HG03159 (cell line): ENCODE results near the gene CCSER1.
"Not testable (repeated sequence)": the region's sequence is repeated elsewhere in the genome, so short reads cannot be mapped to it uniquely, and the experiment has no call there.

ENCODE experiments used
- ATAC-seq: cut with Tn5 transposase; IDR thresholded peaks from one replicate; pipeline ENCODE4 v1.9.1; 2021; ENCODE audit warnings: mild to moderate bottlenecking, moderate library complexity; ENCODE audit not compliant: unreplicated experiment

Gene CCSER1

GRCh38 chr4:90798948-90799347 lies 671.8 kb downstream of the CCSER1 start:
- no peak for ATAC-seq

GRCh38 chr4:90799895-90800294 lies 672.7 kb downstream of the CCSER1 start:
- no peak for ATAC-seq

- no peak for ATAC-seq
These were observed 688.4 kb downstream of the CCSER1 start for GRCh38 chr4:90815569-90815968.

DNA sequence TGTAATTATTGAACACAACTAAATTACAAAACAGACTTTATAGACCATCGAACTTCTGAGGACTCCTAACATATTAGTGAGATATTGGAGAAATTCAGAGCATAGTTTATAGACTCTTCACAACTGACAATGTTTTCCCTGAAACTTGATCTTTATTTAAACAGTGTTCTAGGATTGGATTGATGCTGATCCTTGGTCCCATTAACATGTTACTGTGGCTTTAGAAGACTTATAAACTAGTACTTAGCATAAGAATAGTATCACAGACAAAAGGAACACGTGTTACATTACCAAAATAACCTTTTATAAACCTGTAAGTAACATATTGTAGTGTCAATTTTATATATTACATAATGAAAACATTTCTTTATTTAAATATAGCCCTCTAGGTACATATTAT lies 689.6 kb downstream of the CCSER1 start:
- no peak for ATAC-seq

DNA sequence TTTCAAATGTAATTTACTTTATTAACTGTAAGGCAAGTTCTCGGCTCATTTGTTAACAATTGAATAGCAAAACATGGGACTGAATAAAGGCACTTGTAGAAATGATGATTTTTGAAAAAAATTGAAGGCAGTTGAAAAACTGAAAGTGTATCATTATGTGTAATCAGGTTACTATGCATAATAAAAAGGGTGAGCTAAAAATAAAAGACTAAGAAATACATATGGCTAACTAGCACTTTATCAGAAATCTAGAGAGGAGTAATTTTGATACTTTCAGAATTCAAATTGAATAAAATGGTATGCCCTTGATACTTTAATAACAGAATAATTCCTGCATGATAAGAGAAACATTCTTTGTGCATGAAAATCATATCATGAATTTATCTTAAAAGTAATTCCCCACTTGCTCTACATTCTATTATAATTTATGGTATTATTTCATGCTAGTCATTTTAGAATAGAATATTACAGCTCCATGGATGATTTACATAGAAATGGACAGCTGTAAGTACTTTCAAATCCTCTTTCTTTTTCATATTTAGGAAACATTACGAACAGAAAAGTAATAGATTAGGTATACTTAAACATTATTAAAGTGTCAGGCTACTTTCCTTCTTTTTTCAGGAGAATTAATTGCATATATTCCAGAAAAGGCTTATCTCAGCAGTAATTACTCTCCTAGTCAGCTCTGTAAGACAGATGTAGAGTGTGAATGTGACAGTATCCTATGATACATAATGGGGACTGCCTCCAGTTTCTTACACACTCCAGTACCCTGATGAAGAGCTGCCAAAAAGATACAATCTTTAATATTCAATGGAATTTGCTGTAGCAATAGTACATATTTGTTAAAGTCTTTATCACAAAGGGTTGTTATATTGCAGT lies 697.3 kb downstream of the CCSER1 start:
- ATAC-seq = peak; percentile 78

DNA sequence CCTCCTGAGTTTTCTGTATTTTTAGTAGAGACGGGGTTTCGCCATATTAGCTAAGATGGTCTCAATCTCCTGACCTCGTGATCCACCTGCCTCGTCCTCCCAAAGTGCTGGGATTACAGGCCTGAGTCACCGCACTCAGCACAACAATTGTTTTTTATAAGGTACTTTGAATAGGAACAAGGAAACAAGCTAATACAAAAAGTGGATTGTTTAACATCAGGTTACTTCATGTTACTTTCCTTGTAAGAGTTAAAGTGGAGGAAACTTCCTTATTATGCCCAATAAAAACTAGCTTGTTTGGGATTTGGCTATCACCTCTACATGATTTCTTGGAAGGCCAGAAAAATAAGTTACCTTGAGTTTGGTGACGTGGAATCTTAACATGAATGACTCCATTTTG lies 698.7 kb downstream of the CCSER1 start:
- no peak for ATAC-seq

GRCh38 chr4:90833706-90834105 lies 706.5 kb downstream of the CCSER1 start:
- no peak for ATAC-seq

DNA sequence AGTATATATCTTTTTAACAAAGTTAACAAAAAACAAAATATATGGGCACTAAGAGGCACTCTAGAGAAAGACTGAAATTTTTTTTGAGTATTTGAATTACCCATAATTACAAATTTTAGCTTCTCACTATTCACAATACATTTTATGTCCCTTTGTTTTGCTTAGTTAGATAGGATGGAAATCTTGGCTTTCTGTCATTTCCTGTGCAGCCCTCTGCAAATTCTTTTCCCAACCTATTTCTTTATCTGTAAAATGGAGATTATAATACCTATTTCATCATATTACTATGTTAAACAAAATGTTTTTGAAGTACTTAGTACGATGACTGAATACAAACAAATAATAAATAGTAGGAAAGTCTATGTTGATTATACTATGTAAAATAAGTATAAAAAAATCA lies 710.0 kb downstream of the CCSER1 start:
- no peak for ATAC-seq

GRCh38 chr4:90838859-90839258 lies 711.7 kb downstream of the CCSER1 start:
- not testable (repeated sequence) for ATAC-seq

DNA sequence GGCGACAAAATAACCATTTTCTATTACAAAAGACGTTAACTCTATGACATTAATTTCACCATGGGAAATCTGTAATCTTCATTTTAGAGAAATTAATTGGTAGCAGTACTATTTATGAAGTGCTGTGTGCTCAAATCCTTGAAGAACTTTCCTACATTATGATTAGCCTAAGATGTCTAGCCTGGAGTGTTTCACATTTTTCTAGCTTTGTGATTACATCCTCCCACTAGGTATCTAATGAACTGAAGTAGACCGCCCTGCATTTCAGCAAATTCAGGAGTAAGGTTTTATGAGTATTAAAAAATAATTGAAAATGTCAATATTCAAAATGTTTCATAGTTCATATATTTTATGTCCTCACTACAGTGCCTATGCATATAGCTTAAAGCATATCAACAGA lies 713.1 kb downstream of the CCSER1 start:
- ATAC-seq = no peak

DNA sequence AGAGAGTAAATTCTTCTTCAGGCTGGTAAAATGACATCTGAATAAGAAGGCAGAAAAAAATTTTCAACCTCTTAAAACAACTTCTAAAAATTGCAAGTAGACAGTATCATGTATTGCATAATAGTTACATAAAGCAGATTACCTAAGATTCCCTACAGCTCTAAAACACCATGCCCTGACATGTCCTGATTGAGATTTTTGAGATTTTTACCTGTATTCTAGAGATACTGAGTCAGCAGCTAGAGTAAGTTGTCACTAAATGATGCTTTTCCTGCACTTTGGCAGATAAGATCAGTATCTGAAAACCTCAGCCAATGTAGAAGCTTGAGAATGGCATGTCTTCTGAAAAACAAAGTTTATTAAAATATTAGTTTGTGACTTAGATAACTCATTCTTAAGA lies 713.6 kb downstream of the CCSER1 start:
- ATAC-seq = no peak

DNA sequence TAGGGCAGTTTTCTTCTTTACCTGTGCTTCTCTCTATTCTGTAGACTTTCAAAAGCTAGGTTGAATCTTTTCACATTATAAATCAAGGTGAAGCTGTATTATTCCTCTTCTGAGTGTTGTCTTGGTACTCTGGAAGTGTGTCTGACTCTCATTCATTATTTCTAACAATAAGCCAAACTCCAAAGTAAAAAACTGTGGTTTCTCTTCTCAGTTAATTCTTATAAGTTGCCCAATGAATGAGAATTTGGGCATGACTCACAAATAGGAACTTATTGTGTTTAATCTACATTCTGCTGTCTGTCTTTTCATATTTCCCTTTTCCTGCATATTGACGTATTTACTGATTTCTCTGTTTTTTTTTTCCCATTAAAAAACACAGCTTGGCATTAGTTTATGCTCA lies 714.5 kb downstream of the CCSER1 start:
- no peak for ATAC-seq

DNA sequence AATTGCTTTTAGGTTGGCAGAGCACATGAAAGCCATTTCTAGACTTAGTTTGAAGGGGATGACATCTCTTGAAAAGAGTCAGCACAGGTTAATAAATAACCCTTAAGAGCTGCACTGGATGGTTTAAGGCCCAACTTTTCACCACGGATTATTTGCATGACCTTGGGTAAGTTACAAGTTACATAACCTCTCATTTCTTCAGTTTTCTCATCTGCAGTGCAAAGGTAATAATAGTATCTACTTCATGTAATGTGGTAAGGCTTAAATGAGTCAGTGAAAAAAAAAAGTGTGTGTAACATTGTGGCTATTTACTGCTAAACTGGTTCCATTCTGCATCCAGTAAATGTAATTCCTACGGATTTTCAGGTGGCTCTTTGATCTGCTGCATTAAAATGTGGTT lies 715.8 kb downstream of the CCSER1 start:
- peak; percentile 98 for ATAC-seq

DNA sequence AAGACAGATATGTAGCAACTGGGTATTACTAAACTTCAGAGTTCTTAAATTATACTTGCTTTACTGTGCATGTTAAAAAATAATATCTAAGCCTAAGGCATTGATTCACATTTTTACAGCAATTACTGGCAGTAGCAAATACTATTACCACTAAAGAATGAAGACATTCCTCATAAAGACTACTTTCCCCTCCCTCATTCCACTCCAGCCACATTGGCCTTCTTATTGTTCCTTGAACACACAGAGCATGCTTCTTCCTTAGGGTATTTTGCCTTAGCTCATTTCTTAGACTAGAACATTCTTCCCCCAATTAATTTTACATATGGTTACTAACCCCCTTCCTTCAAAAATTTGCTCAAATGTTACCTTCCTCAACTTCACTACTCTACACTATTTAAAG lies 717.0 kb downstream of the CCSER1 start:
- no peak for ATAC-seq

DNA sequence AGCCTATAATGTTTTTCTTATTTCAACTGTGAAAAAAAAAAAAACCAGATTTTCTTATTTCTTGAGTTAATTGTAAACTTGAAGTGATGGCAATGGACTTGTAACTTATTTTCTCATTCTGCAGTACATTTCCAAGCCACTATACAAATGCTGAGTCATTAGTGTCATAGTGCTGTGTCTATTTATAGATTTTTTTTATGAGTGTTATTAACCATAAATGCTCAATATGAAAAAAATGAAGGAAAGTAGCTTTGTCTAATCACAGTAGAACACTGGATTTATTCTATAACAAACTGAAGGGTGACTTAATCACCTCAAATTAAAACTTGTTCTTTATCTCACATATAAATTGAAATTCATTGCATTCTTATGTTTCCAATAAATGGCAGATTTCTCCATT lies 718.6 kb downstream of the CCSER1 start:
- ATAC-seq = peak; percentile 47

DNA sequence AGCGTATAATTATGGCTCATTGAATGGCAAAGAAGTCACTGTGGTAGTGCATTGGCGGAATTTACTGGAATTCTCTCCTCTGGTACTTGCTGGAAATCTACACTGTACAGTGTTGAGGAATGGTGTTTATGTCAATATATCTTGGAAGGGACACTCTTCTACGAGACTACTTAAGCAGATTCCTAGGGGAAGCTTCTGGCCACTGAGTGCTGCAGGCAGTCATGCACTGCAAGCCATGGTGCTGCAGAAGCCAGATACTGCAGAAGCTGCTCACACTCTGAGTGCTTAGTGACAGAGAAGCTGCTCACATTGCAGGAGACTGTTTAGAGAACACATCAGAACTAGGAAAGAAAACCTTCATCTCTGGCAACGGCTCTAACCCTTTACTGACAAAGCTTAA lies 725.0 kb downstream of the CCSER1 start:
- no peak for ATAC-seq

DNA sequence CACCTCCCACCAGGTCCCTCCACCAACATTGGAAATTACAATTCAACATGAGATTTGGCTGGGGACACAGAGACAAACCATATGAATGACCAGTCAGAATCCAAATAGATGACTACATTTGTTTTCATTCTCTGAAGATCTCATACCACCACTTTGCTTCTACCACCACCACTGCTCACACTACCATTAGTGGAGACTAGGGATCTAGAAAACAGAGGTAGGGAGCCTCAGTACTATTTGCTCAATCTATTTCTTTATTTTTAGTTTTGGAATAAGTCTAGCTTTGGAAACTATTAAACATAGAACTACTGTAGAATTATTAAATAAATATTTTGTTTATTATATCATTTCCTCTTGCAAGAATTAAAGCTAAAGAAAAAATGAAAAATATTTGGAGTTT lies 727.9 kb downstream of the CCSER1 start:
- no peak for ATAC-seq

DNA sequence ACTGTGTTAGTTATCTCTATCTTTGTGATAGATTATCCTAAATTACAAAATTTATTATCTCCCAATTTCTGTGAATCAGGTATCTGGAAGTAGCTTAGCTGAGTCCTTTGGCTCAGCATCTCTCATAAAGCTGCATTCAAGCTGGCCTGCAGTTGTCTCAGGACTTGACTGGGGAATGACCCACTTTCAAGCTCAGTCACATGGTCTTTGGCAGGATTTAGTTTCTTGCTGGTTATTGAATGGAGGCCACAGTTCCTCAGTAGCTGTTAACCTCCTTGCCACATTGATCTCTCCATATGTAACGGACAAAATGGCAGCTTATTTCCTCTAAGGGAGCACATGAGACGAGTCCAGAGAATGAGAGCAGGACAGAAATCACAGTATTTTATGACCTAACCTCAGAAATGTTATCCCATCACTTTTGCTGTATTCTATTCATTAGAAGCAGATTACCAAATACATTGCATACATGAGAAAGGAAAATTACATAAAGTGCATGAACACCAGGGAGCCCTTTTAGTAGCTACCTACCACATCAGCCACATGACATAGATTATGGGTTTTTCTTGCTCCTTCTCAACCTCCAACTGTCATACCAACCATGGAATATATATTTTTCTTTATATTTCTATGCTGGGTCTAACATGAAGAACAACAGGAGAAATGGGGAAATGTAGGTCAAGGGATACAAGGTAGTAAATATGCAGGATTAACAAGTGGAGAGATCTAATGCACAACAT lies 730.1 kb downstream of the CCSER1 start:
- no peak for ATAC-seq

- ATAC-seq = no peak
These were observed 748.6 kb downstream of the CCSER1 start for GRCh38 chr4:90875791-90876190.

DNA sequence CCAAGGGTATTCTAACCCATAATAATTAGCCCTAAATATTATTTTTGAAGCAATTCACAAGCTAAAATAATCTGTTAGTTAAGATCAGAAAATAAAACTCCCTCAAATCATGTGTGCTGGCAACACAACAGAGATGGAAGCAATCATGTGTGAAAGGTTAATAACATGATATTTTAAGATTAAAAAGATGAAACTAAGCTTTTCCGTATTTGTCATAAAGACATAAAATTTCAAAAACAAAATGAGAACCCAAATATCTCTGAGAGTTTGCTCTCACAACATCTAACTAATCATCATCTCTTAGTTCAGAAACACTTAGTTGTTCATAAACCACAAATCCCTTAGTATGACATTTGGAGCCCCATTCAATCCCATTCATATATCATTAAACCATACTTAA lies 749.1 kb downstream of the CCSER1 start:
- no peak for ATAC-seq

DNA sequence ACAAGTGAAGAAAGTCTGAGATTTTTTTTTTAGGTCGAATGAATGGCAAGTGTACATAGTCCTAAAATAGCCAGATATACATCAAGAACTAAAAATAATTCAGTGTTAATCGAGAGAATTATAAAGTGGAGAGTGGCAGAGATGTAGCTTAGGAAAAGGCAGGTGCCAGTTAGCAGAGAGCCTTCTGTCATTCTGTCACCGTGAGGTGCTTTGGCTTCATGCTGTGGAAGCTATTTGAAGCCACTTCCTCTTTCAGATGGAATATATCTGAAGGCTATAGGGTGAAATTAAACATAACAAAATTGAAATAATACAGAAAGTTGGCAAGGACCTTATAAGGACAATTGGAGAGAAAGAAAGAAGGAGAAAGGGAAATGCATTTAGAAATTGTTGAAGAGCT lies 756.3 kb downstream of the CCSER1 start:
- peak; percentile 75 for ATAC-seq

DNA sequence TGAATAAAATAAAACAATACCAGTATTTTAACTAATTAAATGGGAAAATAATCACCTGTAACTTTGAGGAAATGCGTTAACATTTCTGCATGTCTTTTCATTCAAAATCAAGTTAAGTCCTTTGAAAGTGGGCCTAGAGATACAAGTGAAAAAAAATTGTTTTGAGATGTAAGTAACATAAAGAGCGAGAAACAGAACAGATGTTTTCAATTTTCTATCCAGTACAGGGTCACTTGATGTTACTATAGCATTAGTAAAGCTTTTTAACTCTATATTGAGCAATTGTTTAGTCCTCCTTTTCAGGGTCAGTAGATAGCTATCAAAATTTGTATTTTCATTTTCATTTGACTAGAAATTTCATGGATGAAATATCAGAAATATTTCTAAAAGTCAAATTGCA lies 761.4 kb downstream of the CCSER1 start:
- ATAC-seq = no peak
